SK-N-SH (cell line): ENCODE data around the gene MED7. TPM values are rescaled to one million over a fixed set of nuclear protein-coding genes. Genes with fewer than 3 reads are reported as not detected.

Source experiments
- CTCF ChIA-PET: fragments of 300-600, 350-600 bp; formaldehyde crosslinking; extraction: SDS; loops from one replicate; lab custom pipeline; 2021; lab: Yijun Ruan, JAX
- POLR2A ChIA-PET: fragments of 350-600 bp; sonication (Branson Sonifier 250); formaldehyde crosslinking; extraction: SDS; loops from one replicate; lab custom pipeline; 2020; ENCODE audit warnings: antibody characterized with exemption, inconsistent platforms; lab: Yijun Ruan, JAX
- DNase-seq: peaks from one replicate; pipeline ENCODE4 v3.0.0; 2012
- H2AFZ ChIP-seq: fragments of 200-600 bp; sonication (generic); 2 replicates; pipeline ENCODE4 v1.8.1; 2016; ENCODE audit warnings: antibody characterized with exemption, mild to moderate bottlenecking, low read depth
- H3F3A ChIP-seq: fragments of 200-600 bp; sonication (generic); replicated peaks from 2 replicates; pipeline ENCODE3; 2016; ENCODE audit warnings: antibody characterized with exemption, mild to moderate bottlenecking; ENCODE audit not compliant: insufficient read depth
- H3K27ac ChIP-seq, 2 experiments: fragments of 200-500 bp in 1 of 2; fragments of 200-600 bp in 1 of 2; sonication (Bioruptor generic) in 1 of 2; sonication (generic), shearing (Covaris generic) in 1 of 2; 2 replicates each; pipeline versions ENCODE4 v1.5.1 to v1.6.1; 2014 to 2016; ENCODE audit warnings: low read depth in 2 of 2, inconsistent platforms in 1 of 2, low read length in 1 of 2, mild to moderate bottlenecking in 1 of 2, mixed read lengths in 1 of 2
- H3K27me3 ChIP-seq: fragments of 200-600 bp; sonication (generic), shearing (Covaris generic); 2 replicates; pipeline ENCODE4 v1.6.1; 2016; ENCODE audit warnings: mixed run types; ENCODE audit not compliant: insufficient read depth
- H3K36me3 ChIP-seq, 2 experiments: fragments of 200-500 bp in 1 of 2; fragments of 200-600 bp in 1 of 2; sonication (Bioruptor generic) in 1 of 2; sonication (generic) in 1 of 2; replicated peaks in 1 of 2; 2 replicates each; pipeline versions ENCODE3 to v1.5.1; 2014 to 2016; ENCODE audit warnings: low read length in 1 of 2, mild to moderate bottlenecking in 1 of 2; ENCODE audit not compliant: insufficient read depth in 2 of 2, control insufficient read depth in 1 of 2
- H3K4me1 ChIP-seq, 2 experiments: fragments of 200-500 bp in 1 of 2; fragments of 200-600 bp in 1 of 2; sonication (Bioruptor generic) in 1 of 2; sonication (generic), shearing (Covaris generic) in 1 of 2; 2 replicates each; pipeline versions ENCODE4 v1.5.1 to v1.6.1; 2014 to 2016; ENCODE audit warnings: low read depth in 1 of 2, low read length in 1 of 2, mixed run types in 1 of 2; ENCODE audit not compliant: insufficient read depth in 2 of 2, control insufficient read depth in 1 of 2
- H3K4me2 ChIP-seq: fragments of 200-600 bp; sonication (generic), shearing (Covaris generic); 2 replicates; pipeline ENCODE4 v1.6.1; 2017; ENCODE audit warnings: mixed run types
- H3K4me3 ChIP-seq, 2 experiments: fragments of 200-500 bp in 1 of 2; fragments of 200-600 bp in 1 of 2; sonication (Bioruptor generic) in 1 of 2; sonication (generic), shearing (Covaris generic) in 1 of 2; 2 replicates each; pipeline versions ENCODE4 v1.5.1 to v1.8.1; 2014 to 2016; ENCODE audit warnings: low read depth in 2 of 2, inconsistent platforms in 1 of 2, low read length in 1 of 2, mild to moderate bottlenecking in 1 of 2, mixed read lengths in 1 of 2, moderate library complexity in 1 of 2
- H3K79me2 ChIP-seq: fragments of 200-600 bp; sonication (generic); 2 replicates; pipeline ENCODE4 v1.8.1; 2017; ENCODE audit warnings: mild to moderate bottlenecking; ENCODE audit not compliant: insufficient read depth
- H3K9ac ChIP-seq: fragments of 200-600 bp; sonication (generic); 2 replicates; pipeline ENCODE4 v1.6.1; 2017; ENCODE audit warnings: mixed run types
- H3K9me2 ChIP-seq: fragments of 200-600 bp; sonication (generic); 2 replicates; pipeline ENCODE4 v1.6.1; 2017; ENCODE audit warnings: mixed run types
- H3K9me3 ChIP-seq: fragments of 200-600 bp; sonication (generic); 2 replicates; pipeline ENCODE4 v1.6.1; 2017; ENCODE audit warnings: mixed run types, mild to moderate bottlenecking, moderate library complexity
- H4K20me1 ChIP-seq: fragments of 200-600 bp; sonication (generic); 2 replicates; pipeline ENCODE4 v1.6.1; 2017; ENCODE audit warnings: mild to moderate bottlenecking, mixed run types; ENCODE audit not compliant: insufficient read depth
- CHD2 ChIP-seq: fragments of 150-350 bp; IDR thresholded peaks from 2 replicates; pipeline ENCODE4 v1.6.1; 2018; ENCODE audit warnings: low read length; ENCODE audit not compliant: partially characterized antibody
- ELF1 ChIP-seq: IDR thresholded peaks from 2 replicates; pipeline ENCODE4 v1.4.0; 2012
- EP300 ChIP-seq, 2 experiments: IDR thresholded peaks; 2 replicates each; pipeline versions ENCODE4 v1.4.0 to v1.6.1; 2012; ENCODE audit warnings: borderline replicate concordance in 1 of 2, low read depth in 1 of 2, low read length in 1 of 2
- EZH2phosphoT487 ChIP-seq: fragments of 200-600 bp; sonication (generic); IDR thresholded peaks from 2 replicates; pipeline ENCODE4 v1.6.1; 2017; ENCODE audit warnings: low read depth, mixed run types, mild to moderate bottlenecking, antibody characterized with exemption, moderate library complexity, borderline replicate concordance
- FOXM1 ChIP-seq: IDR thresholded peaks from 2 replicates; pipeline ENCODE4 v1.4.0; 2012; ENCODE audit warnings: low read depth, mild to moderate bottlenecking
- GATA2 ChIP-seq: sonication (generic); formaldehyde crosslinking; IDR thresholded peaks from 2 replicates; pipeline ENCODE4 v1.5.0; 2020; ENCODE audit warnings: mild to moderate bottlenecking, missing genetic modification reagents
- JUND ChIP-seq: IDR thresholded peaks from 2 replicates; pipeline ENCODE4 v1.4.0; 2012
- MAX ChIP-seq: IDR thresholded peaks from 2 replicates; pipeline ENCODE4 v1.4.0; 2012; ENCODE audit warnings: low read depth
- MEF2A ChIP-seq: IDR thresholded peaks from 2 replicates; pipeline ENCODE4 v1.4.0; 2012; ENCODE audit warnings: low read depth, borderline replicate concordance
- NFIC ChIP-seq: IDR thresholded peaks from 2 replicates; pipeline ENCODE4 v1.4.0; 2012; ENCODE audit warnings: borderline replicate concordance
- NRF1 ChIP-seq: IDR thresholded peaks from 2 replicates; pipeline ENCODE4 v1.6.1; 2012; ENCODE audit warnings: low read depth, mild to moderate bottlenecking, low read length
- PBX3 ChIP-seq: IDR thresholded peaks from 2 replicates; pipeline ENCODE4; 2012
- POLR2AphosphoS5 ChIP-seq: IDR thresholded peaks from 2 replicates; pipeline ENCODE4 v1.6.1; 2012; ENCODE audit warnings: low read depth, low read length
- RAD21 ChIP-seq: IDR thresholded peaks from 2 replicates; pipeline ENCODE4 v1.6.1; 2012; ENCODE audit warnings: mild to moderate bottlenecking, low read length
- RFX5 ChIP-seq: IDR thresholded peaks from 2 replicates; pipeline ENCODE4 v1.6.1; 2012; ENCODE audit warnings: mild to moderate bottlenecking, improper control_type of control experiment, low read length
- RXRA ChIP-seq: IDR thresholded peaks from 2 replicates; pipeline ENCODE4 v1.4.0; 2012; ENCODE audit warnings: low read depth, mild to moderate bottlenecking, borderline replicate concordance
- SIN3A ChIP-seq: IDR thresholded peaks from 2 replicates; pipeline ENCODE4 v1.6.1; 2012; ENCODE audit warnings: low read depth, mild to moderate bottlenecking, low read length, moderate library complexity, borderline replicate concordance
- SMC3 ChIP-seq: IDR thresholded peaks from 2 replicates; pipeline ENCODE4 v1.6.1; 2012; ENCODE audit warnings: low read depth, low read length, improper control_type of control experiment
- TAF1 ChIP-seq: IDR thresholded peaks from 2 replicates; pipeline ENCODE4 v1.6.1; 2012; ENCODE audit warnings: low read depth, mild to moderate bottlenecking, low read length, moderate library complexity, borderline replicate concordance
- TCF12 ChIP-seq: IDR thresholded peaks from 2 replicates; pipeline ENCODE4 v1.4.0; 2012
- TEAD4 ChIP-seq: IDR thresholded peaks from 2 replicates; pipeline ENCODE4 v1.4.0; 2012; ENCODE audit warnings: mild to moderate bottlenecking, borderline replicate concordance; ENCODE audit not compliant: insufficient read depth
- YY1 ChIP-seq: IDR thresholded peaks from 2 replicates; pipeline ENCODE4 v1.4.0; 2012; ENCODE audit warnings: low read depth, mild to moderate bottlenecking
- WGBS: methylation state at CpG from one replicate; pipeline ENCODE4 v1.1.6; 2017; ENCODE audit warnings: low lambda C conversion rate; 5-methylcytosine and 5-hydroxymethylcytosine counted together
- polyA plus RNA-seq, 3 experiments: library from polyadenylated mRNA; depleted of rRNA; stranded (reverse); fragments of >200 nt; gene quantifications; 2 replicates each; pipeline ENCODE4 v1.2.3, GENCODE V29; 2012
- TF ChIP-seq, protein P1 (sequence below): fragments of 200-600 bp; sonication (generic); IDR thresholded peaks from 2 replicates; pipeline ENCODE4 v1.6.1; 2017; ENCODE audit warnings: antibody characterized with exemption, mild to moderate bottlenecking, moderate library complexity
- TF ChIP-seq, protein P2 (sequence below): IDR thresholded peaks from 2 replicates; pipeline ENCODE4 v1.4.0; 2012; ENCODE audit warnings: low read depth, borderline replicate concordance

The MED7 gene
- polyA plus RNA-seq, 1 of the 3 experiments (the other 2 are of a cell fraction) = 5.3 TPM

DNA sequence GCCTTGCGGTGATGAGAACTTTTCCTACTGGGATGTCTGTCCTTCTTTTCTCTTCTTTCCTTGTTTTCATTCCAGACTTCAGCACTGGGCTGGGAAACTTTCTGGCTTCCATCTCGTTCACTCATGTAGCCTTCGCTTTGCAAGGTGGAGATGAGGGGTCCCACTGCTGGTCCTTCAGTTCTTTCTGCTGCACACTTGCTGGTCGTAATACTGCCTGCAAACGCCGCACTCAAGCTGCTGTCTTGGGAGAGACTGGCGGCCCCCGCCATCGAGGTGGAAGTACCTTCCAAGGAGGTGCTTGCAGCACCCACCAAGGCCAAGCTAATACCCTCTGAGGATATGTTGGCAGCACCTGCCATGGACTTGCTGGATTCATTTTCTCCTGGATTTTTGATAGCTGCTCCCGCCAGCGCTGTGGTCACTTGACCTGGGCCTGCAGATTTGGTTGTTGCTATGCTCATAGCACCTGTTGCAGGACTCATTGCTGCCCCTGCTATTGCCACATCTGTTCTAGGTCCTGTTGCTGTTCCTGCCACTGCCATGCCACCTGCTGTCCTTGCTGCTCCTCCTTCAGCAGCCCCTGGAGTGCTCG is 20.4 kb upstream of the MED7 start:
- no peaks in the 10 kb centered on the region for H3K4me1 ChIP-seq
- H4K20me1 ChIP-seq = no peaks in the 10 kb centered on the region
- H2AFZ ChIP-seq = no peak overlapping the region
- H3F3A ChIP-seq = no peaks in the 10 kb centered on the region
- H3K9me3 ChIP-seq = no peaks in the 10 kb centered on the region
- TF ChIP-seq SMC3 (no peak), TAF1 (no peak), YY1 (no peak), MAX (no peak), RAD21 (no peak), NFIC (no peak), TCF12 (no peak), TEAD4 (no peak), RXRA (no peak), CHD2 (no peak), JUND (no peak), MEF2A (no peak), EP300 (IDR thresholded peaks at IDR 0.05; ENCODE audit: borderline replicate concordance in 1 of 2, low read depth in 1 of 2, low read length in 1 of 2) (no peak), RFX5 (no peak), GATA2 (CRISPR knock-in tag) (no peak), ELF1 (no peak)
- TF ChIP-seq, protein P1, sequence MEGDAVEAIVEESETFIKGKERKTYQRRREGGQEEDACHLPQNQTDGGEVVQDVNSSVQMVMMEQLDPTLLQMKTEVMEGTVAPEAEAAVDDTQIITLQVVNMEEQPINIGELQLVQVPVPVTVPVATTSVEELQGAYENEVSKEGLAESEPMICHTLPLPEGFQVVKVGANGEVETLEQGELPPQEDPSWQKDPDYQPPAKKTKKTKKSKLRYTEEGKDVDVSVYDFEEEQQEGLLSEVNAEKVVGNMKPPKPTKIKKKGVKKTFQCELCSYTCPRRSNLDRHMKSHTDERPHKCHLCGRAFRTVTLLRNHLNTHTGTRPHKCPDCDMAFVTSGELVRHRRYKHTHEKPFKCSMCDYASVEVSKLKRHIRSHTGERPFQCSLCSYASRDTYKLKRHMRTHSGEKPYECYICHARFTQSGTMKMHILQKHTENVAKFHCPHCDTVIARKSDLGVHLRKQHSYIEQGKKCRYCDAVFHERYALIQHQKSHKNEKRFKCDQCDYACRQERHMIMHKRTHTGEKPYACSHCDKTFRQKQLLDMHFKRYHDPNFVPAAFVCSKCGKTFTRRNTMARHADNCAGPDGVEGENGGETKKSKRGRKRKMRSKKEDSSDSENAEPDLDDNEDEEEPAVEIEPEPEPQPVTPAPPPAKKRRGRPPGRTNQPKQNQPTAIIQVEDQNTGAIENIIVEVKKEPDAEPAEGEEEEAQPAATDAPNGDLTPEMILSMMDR = no peak
- TF ChIP-seq, protein P2, sequence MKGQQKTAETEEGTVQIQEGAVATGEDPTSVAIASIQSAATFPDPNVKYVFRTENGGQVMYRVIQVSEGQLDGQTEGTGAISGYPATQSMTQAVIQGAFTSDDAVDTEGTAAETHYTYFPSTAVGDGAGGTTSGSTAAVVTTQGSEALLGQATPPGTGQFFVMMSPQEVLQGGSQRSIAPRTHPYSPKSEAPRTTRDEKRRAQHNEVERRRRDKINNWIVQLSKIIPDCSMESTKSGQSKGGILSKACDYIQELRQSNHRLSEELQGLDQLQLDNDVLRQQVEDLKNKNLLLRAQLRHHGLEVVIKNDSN = no peak
- no peak for DNase-seq
- H3K4me2 ChIP-seq = no peak overlapping the region
- H3K27me3 ChIP-seq = peaks cover 21% of the 10 kb centered on the region; the same call in 1 of the 2 replicates
- no peak overlapping the region for H3K27ac ChIP-seq
- no peaks in the 10 kb centered on the region for H3K9me2 ChIP-seq
- H3K79me2 ChIP-seq = no peaks in the 10 kb centered on the region
- no peaks in the 10 kb centered on the region for H3K36me3 ChIP-seq
- ChIA-PET POLR2A (no interaction called here), CTCF (interaction anchor here (2.4 kb wide), 1 partner anchor 13 kb away, joined by 16 read pairs; no protein-coding TSS in a partner anchor)
- H3K9ac ChIP-seq = no peak overlapping the region
- WGBS = 55% methylated on average over 8 of the region's 12 CpGs
- H3K4me3 ChIP-seq = no peak overlapping the region

GRCh38 chr5:157161996-157162395 is 19.3 kb upstream of the MED7 start:
- TF ChIP-seq POLR2AphosphoS5 (no peak), SIN3A (no peak), TCF12 (no peak), ELF1 (no peak), SMC3 (no peak), TEAD4 (no peak), PBX3 (no peak), EZH2phosphoT487 (no peak), NFIC (no peak), MEF2A (no peak), NRF1 (no peak), FOXM1 (no peak)
- TF ChIP-seq, protein P2 = no peak
- CTCF ChIA-PET = interaction anchor here (2.4 kb wide), 1 partner anchor 12 kb away, joined by 16 read pairs; no protein-coding TSS in a partner anchor

More at GRCh38 chr5:157161996-157162395, 19.3 kb upstream of the MED7 start:
- Histone ChIP-seq H3K4me1 (no peaks in the 10 kb centered on the region), H3K9ac (no peak overlapping the region), H3K27ac (no peak overlapping the region), H3K9me2 (no peaks in the 10 kb centered on the region), H3K9me3 (no peaks in the 10 kb centered on the region), H4K20me1 (no peaks in the 10 kb centered on the region), H3K4me3 (no peak overlapping the region), H3F3A (no peaks in the 10 kb centered on the region), H2AFZ (no peak overlapping the region), H3K36me3 (no peaks in the 10 kb centered on the region), H3K27me3 (peaks cover 21% of the 10 kb centered on the region; the same call in 1 of the 2 replicates), H3K4me2 (no peak overlapping the region), H3K79me2 (no peaks in the 10 kb centered on the region)
- POLR2A ChIA-PET = no interaction called here
- no peak for DNase-seq
- WGBS = 34% methylated on average over 6 of the region's 6 CpGs
